Measurements from ENCODE around the gene PPP2R2C.

Gene PPP2R2C

GRCh38 chr4:6472387-6473263 lies at the start of gene PPP2R2C:
Gene PPP2R2C, minus strand, starts transcription at chr4:6472614. Its CDS starts 385 bp downstream, at chr4:6472229.
- DNase-seq = no peak

- no peak for DNase-seq
Observed at GRCh38 chr4:6520978-6521377, 48.6 kb upstream of the PPP2R2C start.

GRCh38 chr4:6520051-6520636 lies 47.7 kb upstream of the PPP2R2C start:
- no peak for DNase-seq

GRCh38 chr4:6517171-6517570 lies 44.8 kb upstream of the PPP2R2C start:
- no peak for DNase-seq

GRCh38 chr4:6516762-6517161 lies 44.3 kb upstream of the PPP2R2C start:
- no peak for DNase-seq

GRCh38 chr4:6516281-6516680 lies 43.9 kb upstream of the PPP2R2C start:
- no peak for DNase-seq

GRCh38 chr4:6513678-6514077 lies 41.3 kb upstream of the PPP2R2C start:
- DNase-seq = no peak

- DNase-seq = no peak
Observed at GRCh38 chr4:6509587-6509986, 37.2 kb upstream of the PPP2R2C start.

- no peak for DNase-seq
Observed at GRCh38 chr4:6507345-6507744, 34.9 kb upstream of the PPP2R2C start.

GRCh38 chr4:6506616-6507140 lies 34.3 kb upstream of the PPP2R2C start:
- no peak for DNase-seq

GRCh38 chr4:6504900-6505496 lies 32.6 kb upstream of the PPP2R2C start:
- DNase-seq = no peak

GRCh38 chr4:6502747-6503465 lies 30.5 kb upstream of the PPP2R2C start:
- no peak for DNase-seq

GRCh38 chr4:6502147-6502546 lies 29.7 kb upstream of the PPP2R2C start:
- DNase-seq = no peak

GRCh38 chr4:6501171-6501570 lies 28.8 kb upstream of the PPP2R2C start:
- no peak for DNase-seq

GRCh38 chr4:6500481-6501140 lies 28.2 kb upstream of the PPP2R2C start:
- DNase-seq = no peak

GRCh38 chr4:6499238-6499600 lies 26.8 kb upstream of the PPP2R2C start:
- no peak for DNase-seq

- DNase-seq = no peak
Observed at GRCh38 chr4:6498511-6499237, 26.3 kb upstream of the PPP2R2C start.

- DNase-seq = no peak
Observed at GRCh38 chr4:6497796-6498195, 25.4 kb upstream of the PPP2R2C start.

GRCh38 chr4:6495736-6496135 lies 23.3 kb upstream of the PPP2R2C start:
- no peak for DNase-seq

- no peak for DNase-seq
Observed at GRCh38 chr4:6495296-6495590, 22.8 kb upstream of the PPP2R2C start.

- DNase-seq = no peak
Observed at GRCh38 chr4:6494431-6495295, 22.2 kb upstream of the PPP2R2C start.
